ENCODE measurements around the gene SH3BP4.

DNA sequence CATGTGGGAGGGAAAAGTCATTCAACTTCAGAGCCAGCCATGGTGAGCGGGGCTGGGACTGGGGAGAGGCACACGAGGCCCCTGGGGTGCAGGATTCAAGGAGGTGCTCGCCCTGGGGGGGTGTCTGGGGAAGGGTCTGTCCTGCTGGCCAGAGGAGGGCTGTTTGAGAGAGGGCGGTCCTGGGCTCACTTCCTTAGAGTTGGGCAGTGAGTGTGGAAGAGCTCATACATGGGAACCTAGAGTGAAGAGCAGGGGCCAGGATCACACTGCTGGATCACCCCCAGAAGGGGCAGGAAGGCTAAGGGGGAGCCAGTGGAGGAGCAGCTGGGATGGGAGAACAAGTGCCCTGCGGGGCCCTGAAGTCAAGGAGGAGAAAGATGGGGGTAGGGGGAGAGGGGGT, 6.5 kb downstream of the SH3BP4 start:
- TF ChIP-seq EZH2 (IDR thresholded peaks at IDR 0.05; ENCODE audit: insufficient read depth, poor library complexity, severe bottlenecking) (no peak), EZH2phosphoT487 (IDR thresholded peaks at IDR 0.05; ENCODE audit: insufficient read depth, low read depth) (no peak)

Measured in GM23248 (cell line).